GM15510 (cell line): ENCODE results near the gene TRIM63.

ENCODE experiments used
- POLR2A ChIP-seq: IDR thresholded peaks from 3 replicates; pipeline ENCODE4 v1.6.1; 2011; ENCODE audit warnings: borderline replicate concordance; ENCODE audit not compliant: insufficient read length; ENCODE audit errors: extremely low read depth

Gene TRIM63

GRCh38 chr1:26032656-26033357 is 34.6 kb downstream of the TRIM63 start:
- no peak for TF ChIP-seq POLR2A

DNA sequence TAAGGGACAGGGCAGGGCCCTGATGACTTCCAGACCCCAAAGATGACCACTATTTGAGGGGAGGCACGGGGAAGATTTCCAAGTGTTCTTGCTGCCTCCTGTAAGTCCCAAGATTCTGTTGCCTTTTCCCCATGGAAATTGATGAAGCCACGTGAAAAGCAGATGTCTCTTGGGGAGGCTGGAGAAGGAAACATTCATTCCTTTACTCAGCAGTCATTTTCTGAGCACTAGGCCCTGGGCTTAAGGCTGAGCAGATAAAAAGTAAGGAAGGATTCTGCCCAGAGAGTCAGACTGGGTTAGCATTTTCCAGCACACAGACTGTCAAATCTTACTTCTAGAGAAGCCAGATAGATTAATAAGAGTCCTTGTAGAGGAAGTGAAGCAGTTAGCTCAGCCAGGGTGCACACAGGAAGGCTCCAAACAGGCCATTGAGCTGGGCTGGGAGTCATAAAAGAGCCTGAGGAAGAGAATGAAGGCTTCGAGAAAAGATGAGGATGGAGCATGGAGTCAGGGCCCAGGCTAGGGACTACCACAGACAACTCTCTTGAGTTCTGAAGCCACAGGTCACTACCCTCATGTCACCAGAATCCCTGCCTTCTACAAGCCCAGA is 35.7 kb downstream of the TRIM63 start:
- no peak for TF ChIP-seq POLR2A

DNA sequence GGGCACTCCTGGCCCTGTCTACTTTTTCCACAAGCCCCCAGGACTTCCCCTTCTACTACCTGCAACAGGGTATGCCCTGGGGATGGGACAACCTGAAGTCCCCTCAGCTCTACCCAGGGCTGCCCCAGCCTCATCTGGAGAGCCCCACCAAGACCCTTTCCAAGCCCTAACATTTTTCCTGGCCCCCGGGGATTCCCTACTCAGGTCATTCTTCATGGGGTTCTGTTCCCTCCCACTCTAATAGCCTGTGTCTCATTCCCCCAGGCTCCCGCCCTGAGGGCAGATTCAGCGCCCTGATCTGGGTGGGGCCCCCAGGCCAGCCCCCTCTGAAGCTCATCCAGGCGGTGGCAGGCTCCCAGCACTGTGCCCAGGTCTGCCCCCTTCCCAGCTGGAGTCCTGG is 36.2 kb downstream of the TRIM63 start:
- no peak for TF ChIP-seq POLR2A

GRCh38 chr1:26029864-26030481 is 37.5 kb downstream of the TRIM63 start:
- no peak for TF ChIP-seq POLR2A

GRCh38 chr1:26029054-26029863 is 38.2 kb downstream of the TRIM63 start:
- no peak for TF ChIP-seq POLR2A

GRCh38 chr1:26028490-26028980 is 38.9 kb downstream of the TRIM63 start:
- TF ChIP-seq POLR2A: no peak

DNA sequence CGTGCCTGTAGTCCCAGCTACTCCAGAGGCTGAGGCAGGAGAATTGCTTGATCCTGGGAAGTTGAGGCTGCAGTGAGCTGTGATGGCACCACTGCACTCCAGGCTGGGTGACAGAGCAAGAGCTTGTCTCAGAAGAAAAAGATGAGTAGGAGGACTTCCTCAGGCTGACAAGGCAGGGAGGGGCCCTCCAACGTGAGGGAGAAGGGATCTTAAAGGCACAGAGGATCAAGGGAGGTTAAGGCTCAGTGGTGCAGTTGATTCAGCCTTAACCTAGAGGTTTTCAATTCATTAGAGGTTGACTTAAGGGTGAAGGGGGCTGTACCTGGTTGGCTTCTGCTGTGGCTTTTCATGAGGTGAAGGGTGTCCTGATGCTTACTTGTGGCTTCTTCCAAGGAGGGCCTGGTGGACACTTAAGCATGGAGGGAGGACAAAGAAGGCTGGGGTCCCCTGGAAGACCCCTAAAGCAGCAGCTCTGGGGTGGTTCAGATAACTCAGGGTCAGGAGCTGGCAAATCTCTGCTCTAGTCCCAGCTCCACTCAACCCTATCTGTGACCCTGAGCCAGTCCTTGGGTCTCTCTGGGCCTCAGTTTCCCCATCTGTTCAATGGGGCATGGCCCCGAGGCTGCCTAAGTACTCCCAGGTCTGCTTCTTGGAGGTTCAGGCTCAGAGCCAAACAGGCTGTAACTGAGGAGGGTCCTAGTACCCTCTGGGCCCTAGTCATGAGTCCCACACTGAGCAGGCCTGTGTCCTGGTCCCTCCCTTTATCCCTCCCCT is 39.5 kb downstream of the TRIM63 start:
- no peak for TF ChIP-seq POLR2A

GRCh38 chr1:26025517-26025916 is 41.9 kb downstream of the TRIM63 start:
- TF ChIP-seq POLR2A: no peak

- TF ChIP-seq POLR2A: no peak
Observed at GRCh38 chr1:26025060-26025459, 42.4 kb downstream of the TRIM63 start.

- no peak for TF ChIP-seq POLR2A
Observed at GRCh38 chr1:26023826-26024225, 43.6 kb downstream of the TRIM63 start.

GRCh38 chr1:26023009-26023408 is 44.4 kb downstream of the TRIM63 start:
- TF ChIP-seq POLR2A: no peak

DNA sequence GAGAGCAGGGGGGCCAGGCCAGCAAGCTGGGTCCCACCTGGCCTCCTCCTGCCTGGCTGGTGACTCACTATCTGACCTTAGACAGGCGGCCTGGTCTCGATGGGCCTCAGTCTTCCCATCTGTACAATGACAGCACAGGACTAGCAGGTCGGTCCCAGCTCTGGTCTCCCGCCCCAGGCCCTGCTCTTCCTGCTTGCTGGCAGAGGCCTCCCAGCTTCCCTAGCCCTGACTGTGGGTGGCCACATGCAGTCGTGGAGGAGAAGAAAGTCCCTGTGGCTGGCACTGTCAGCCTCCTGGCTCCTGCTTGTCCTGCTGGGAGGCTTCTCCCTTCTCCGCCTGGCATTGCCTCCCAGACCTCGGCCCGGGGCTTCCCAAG is 45.0 kb downstream of the TRIM63 start:
- no peak for TF ChIP-seq POLR2A

DNA sequence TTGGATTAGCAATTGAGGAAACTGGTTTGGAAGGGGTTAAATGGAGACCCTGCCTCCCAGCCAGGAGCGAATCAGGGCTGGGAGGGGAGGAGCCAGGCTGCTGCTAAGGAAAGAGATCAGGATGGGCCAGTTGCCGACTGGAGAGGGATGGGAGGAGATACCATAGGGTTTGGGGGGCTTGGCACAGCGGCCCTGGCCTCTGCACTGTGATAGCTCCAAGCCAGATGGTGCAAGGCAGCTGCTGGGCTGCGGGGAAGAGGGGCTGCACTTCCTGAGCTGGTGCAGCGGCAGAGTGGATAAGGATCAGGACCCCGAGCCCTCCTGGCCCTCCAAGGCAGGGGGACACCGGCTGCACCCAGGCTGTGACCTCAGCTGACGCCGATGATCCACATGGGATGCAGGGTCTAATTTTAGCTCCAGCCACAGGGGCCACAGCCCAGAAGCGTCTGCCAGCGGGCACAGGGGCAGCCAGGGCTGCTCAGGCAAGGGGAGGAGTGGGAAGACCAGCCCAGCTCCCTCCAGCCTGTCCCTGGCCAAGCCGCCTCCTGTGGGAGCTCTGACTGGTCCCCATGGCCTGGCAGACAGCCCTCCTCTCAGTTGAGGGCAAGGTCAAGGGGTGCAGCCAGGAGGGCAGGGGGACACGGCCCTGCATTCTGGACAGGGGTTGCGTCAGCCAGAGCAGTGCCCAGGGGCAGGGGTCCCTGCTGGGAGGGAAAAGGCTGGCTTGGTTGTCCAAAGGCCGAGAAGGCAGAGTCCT is 45.6 kb downstream of the TRIM63 start, which contains the start of gene EXTL1:
Gene EXTL1 (plus strand): TSS at position 129 of the 757 bp plus-strand sequence. CDS start 872 bp downstream, outside the sequence.
- no peak for TF ChIP-seq POLR2A
